Measurements from ENCODE around the gene HOXB2.

DNA sequence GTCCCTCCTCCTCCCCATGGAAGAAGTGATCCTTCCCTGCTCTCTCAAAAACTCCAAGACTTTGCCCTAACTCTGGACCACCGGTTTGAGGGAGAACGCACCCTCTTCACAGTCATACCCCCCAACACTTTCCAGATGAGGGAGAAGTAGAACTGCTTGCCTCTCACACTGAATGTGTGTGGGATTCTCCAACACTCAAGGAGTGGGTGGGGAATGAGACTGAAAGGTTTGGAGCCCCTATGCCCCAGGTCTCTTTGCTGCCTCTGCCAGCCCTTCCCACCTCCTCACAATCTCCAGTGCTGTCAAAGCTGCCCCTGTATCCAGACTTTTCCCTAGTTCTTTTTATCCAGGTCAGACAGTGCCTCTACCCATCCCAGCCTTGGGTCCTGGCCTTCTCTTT, 21.8 kb upstream of the HOXB2 start:
- TF ChIP-seq, protein P1, sequence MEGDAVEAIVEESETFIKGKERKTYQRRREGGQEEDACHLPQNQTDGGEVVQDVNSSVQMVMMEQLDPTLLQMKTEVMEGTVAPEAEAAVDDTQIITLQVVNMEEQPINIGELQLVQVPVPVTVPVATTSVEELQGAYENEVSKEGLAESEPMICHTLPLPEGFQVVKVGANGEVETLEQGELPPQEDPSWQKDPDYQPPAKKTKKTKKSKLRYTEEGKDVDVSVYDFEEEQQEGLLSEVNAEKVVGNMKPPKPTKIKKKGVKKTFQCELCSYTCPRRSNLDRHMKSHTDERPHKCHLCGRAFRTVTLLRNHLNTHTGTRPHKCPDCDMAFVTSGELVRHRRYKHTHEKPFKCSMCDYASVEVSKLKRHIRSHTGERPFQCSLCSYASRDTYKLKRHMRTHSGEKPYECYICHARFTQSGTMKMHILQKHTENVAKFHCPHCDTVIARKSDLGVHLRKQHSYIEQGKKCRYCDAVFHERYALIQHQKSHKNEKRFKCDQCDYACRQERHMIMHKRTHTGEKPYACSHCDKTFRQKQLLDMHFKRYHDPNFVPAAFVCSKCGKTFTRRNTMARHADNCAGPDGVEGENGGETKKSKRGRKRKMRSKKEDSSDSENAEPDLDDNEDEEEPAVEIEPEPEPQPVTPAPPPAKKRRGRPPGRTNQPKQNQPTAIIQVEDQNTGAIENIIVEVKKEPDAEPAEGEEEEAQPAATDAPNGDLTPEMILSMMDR (IDR thresholded peaks at IDR 0.05; ENCODE audit: low read depth, low read length, poor library complexity, severe bottlenecking), result no peak
- TF ChIP-seq EZH2phosphoT487 (IDR thresholded peaks at IDR 0.05; ENCODE audit: borderline replicate concordance, low read length), result no peak

Measured in DOHH2 (cell line).